Astrocyte of the spinal cord (primary cell): ENCODE data around the gene POU6F2.
A peak's percentile ranks its signal among the peaks of the same experiment; 100 is the strongest.

Source experiments
- DNase-seq: peaks from one replicate; pipeline ENCODE4 v3.0.0; 2011; ENCODE audit warnings: low read depth, low spot score
- H3K4me3 ChIP-seq: 2 replicates; pipeline ENCODE4 v1.5.1; 2011; ENCODE audit warnings: low read depth, mild to moderate bottlenecking, low read length, moderate library complexity
- CTCF ChIP-seq: IDR thresholded peaks from 2 replicates; pipeline ENCODE4 v1.5.1; 2012; ENCODE audit warnings: low read depth, mild to moderate bottlenecking, low read length, inconsistent platforms
- in situ Hi-C: cut with HindIII; loops from 2 replicates; pipeline ENCODE4 v1.10.0; 2017; ENCODE audit warnings: low sequenced_read_pairs

POU6F2 gene

GRCh38 chr7:39465055-39465929, 487.6 kb downstream of the POU6F2 start:
- peak; percentile 82 for TF ChIP-seq CTCF
- in situ Hi-C loops: no loop called here
- peak; percentile 65 for DNase-seq
- H3K4me3 ChIP-seq: no peak overlapping the region

DNA sequence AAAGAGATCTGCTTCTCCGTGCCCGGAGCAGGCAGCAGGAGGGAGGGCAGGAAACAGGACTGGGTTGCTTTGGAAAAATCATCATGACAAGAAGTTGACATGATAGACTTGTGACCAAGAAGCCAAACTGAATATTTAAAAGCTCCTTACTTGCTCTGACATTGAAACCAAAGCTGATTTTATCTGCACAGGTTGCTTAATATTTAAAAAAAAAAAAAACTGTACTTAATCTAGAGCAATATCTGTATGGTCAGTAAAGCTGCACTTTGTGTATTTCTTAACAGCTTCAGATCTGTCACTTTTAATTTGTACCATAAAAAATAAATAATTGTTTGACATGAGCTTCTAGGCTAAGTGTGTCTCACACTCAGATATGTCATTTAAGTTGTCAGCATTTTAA, 490.6 kb downstream of the POU6F2 start:
- DNase-seq: no peak
- in situ Hi-C loops: no loop called here
- TF ChIP-seq CTCF: no peak
- no peak overlapping the region for H3K4me3 ChIP-seq

- in situ Hi-C loops: no loop called here
- no peak for DNase-seq
- no peak for TF ChIP-seq CTCF
- H3K4me3 ChIP-seq: no peak overlapping the region
Observed at GRCh38 chr7:39468808-39469374, 491.2 kb downstream of the POU6F2 start.

GRCh38 chr7:39480901-39481300, 503.2 kb downstream of the POU6F2 start:
- H3K4me3 ChIP-seq: no peak overlapping the region
- no peak for TF ChIP-seq CTCF
- no peak for DNase-seq
- in situ Hi-C loops: no loop called here

DNA sequence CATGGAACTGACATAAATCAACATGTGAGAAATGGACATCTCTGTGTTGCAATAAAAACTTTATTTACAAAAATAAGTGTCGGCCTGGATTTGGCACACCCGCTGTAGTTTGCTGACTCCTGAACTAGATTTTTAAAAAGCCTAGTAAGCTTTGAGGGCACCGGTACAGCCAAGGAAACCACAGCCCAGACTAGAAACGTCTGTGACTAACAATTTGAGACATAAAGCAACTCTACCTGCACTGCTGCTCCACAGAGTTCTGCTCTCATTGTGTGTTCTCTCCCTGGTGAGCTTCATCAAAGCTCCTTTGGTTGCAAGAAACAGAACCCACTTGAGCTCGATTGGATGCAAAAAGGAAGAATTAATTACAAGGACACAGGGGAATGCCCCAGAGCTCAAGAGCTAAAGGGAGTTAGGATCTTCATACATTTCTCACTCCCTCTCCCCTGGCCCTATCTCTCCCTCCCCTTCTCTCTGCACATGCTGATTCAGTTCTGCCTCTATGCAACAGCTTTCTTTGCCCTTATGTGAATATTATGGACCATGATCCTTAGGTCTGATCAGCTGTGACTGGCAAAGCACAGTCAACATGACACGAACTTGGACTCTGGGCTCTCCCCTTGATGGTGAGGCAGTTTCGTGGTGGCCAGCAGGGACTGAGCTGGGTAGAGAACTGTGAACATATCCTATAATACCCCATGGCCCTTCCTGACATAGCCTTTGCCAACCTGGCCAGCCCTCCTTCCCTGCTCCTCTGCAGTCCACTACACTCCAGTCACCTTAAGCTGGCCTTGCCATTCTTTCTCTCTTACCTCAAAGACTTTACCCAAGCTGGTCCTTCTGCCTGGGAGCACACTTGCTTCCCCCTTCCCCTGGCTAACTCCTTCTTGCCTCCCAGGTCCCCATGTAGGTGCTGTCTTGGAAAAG, 511.0 kb downstream of the POU6F2 start:
- TF ChIP-seq CTCF: no peak
- no peak overlapping the region for H3K4me3 ChIP-seq
- in situ Hi-C loops: no loop called here
- no peak for DNase-seq

DNA sequence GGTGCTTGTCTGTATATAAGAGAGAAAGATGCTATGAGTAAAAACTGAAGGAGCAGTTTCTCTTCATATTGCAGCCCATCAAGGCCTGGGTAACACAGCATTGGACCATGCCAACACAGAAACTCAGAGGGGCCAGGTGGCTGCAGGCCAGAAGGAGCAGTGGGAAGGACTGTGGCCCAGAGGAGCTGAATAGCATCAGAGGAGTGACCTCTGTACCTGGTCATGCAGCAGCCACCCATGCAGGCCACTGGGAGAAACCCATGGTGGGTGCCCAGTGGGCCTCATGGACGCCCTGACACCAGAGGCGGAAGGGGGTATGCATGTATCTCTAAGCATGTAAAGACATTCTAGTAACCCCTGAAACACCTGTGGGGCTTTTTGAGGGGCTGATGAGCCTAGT, 512.6 kb downstream of the POU6F2 start:
- no peak for TF ChIP-seq CTCF
- no peak overlapping the region for H3K4me3 ChIP-seq
- DNase-seq: no peak
- in situ Hi-C loops: no loop called here
